Choroid plexus epithelial cell (primary cell): Measurements from ENCODE around the gene IMMP2L.
"Not testable (repeated sequence)": the region's sequence is repeated elsewhere in the genome, so short reads cannot be mapped to it uniquely, and the experiment has no call there.

Experiments
- DNase-seq: peaks from one replicate; pipeline ENCODE4 v3.0.0-alpha.2; 2010; ENCODE audit warnings: low read depth
- H3K4me3 ChIP-seq: 2 replicates; pipeline ENCODE4 v1.5.1; 2011; ENCODE audit warnings: low read depth, mild to moderate bottlenecking, control low read depth, low read length, moderate library complexity
- TF ChIP-seq, protein P1 (sequence below): conservative IDR thresholded peaks from 2 replicates; pipeline ENCODE4 v1.5.1; 2011; ENCODE audit warnings: low read depth, mild to moderate bottlenecking, control low read depth, inconsistent platforms, low read length, moderate library complexity

IMMP2L gene

GRCh38 chr7:111074748-111075146, 487.5 kb downstream of the IMMP2L start:
- TF ChIP-seq, protein P1, sequence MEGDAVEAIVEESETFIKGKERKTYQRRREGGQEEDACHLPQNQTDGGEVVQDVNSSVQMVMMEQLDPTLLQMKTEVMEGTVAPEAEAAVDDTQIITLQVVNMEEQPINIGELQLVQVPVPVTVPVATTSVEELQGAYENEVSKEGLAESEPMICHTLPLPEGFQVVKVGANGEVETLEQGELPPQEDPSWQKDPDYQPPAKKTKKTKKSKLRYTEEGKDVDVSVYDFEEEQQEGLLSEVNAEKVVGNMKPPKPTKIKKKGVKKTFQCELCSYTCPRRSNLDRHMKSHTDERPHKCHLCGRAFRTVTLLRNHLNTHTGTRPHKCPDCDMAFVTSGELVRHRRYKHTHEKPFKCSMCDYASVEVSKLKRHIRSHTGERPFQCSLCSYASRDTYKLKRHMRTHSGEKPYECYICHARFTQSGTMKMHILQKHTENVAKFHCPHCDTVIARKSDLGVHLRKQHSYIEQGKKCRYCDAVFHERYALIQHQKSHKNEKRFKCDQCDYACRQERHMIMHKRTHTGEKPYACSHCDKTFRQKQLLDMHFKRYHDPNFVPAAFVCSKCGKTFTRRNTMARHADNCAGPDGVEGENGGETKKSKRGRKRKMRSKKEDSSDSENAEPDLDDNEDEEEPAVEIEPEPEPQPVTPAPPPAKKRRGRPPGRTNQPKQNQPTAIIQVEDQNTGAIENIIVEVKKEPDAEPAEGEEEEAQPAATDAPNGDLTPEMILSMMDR: no peak
- DNase-seq: no peak

DNA sequence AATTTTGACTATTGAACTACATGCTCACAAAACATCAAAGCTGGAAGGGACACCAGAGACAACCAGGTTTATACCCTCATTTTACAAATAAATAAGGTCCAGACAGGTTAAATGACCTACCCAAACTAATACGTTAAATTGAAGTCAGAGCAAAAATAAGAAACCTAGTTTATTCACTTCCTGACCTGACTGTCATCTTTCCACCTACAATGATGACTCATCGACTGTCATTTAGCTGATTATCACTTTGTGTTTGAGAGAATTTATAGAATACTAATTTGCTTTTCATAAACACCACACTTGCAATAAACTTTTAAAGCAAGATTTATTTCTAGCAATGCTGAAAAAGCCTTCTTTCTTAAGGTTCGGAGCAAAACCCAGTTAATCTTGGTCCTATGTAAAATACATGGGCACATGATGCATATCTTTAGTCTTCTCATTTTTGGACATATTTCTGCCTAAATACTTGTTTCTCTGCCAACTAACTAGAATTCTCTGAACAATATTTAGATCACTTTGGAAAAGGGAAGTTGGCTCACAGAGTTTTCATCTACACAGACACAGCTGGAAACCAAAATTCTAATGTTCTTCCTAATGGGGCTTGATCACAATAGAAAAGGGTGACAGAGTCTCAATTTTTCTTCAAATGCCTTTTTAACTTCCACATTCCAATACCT, 488.1 kb downstream of the IMMP2L start:
- TF ChIP-seq, protein P1: no peak
- DNase-seq: peak; percentile 57
- H3K4me3 ChIP-seq: no peak overlapping the region

More at GRCh38 chr7:111074748-111075146, 487.5 kb downstream of the IMMP2L start:
- no peak overlapping the region for H3K4me3 ChIP-seq

- not testable (repeated sequence) for DNase-seq, H3K4me3 ChIP-seq
Measured at GRCh38 chr7:111072658-111073057, 489.6 kb downstream of the IMMP2L start.

- H3K4me3 ChIP-seq: no peak overlapping the region
- TF ChIP-seq, protein P1: no peak
- no peak for DNase-seq
Measured at GRCh38 chr7:111071556-111071955, 490.7 kb downstream of the IMMP2L start.

DNA sequence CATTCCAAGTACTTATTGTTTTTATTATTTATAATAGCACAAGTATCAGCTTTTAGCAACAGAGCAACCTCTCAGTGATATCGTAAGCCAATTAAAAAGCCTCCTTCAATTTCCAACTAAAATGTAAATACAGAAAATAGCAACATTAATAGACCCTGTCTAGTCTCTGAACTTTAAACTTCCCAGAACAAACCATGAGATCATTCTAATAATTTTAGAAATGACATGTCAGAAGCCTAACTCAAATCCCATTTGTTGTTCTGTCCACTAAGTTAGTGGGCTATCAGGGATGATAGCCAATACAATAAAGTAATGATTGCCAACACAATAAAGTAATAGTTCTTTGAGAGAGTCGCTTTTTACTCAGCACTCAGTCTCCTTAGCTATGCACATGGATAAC, 493.7 kb downstream of the IMMP2L start:
- TF ChIP-seq, protein P1: no peak
- H3K4me3 ChIP-seq: no peak overlapping the region
- DNase-seq: no peak

GRCh38 chr7:111067682-111068081, 494.6 kb downstream of the IMMP2L start:
- H3K4me3 ChIP-seq: no peak overlapping the region
- DNase-seq: no peak
- TF ChIP-seq, protein P1: no peak

DNA sequence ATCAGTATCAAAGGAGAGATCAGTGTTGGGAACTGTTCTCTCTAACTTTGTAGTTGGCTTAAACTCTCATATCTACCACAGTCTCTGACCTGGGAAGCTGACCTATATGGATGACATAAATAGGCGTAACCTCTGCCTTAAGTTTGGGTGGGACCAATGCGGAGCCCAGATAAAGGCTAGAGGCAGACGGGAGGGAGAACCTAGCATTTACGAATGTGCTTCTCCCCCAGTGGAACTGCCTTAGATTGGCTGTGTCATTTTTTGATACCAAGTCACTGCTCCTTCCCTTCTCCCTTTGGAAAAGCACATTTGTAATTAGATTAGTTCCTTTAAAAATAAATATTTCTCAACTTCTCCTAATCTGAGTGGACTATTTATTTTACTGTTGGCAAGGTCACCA, 495.0 kb downstream of the IMMP2L start:
- TF ChIP-seq, protein P1: no peak
- no peak for DNase-seq
- no peak overlapping the region for H3K4me3 ChIP-seq

- TF ChIP-seq, protein P1: no peak
- no peak overlapping the region for H3K4me3 ChIP-seq
- no peak for DNase-seq
Measured at GRCh38 chr7:111063166-111063565, 499.1 kb downstream of the IMMP2L start.
